GM12801 (cell line): ENCODE results near the gene CRYBA4.

ENCODE experiments used
- CTCF ChIP-seq: IDR thresholded peaks from one replicate; pipeline ENCODE4 v1.5.1; 2011; ENCODE audit warnings: control low read depth; ENCODE audit not compliant: insufficient read length; ENCODE audit errors: extremely low read depth

The CRYBA4 gene

GRCh38 chr22:26601726-26602125, 20.0 kb upstream of the CRYBA4 start:
- no peak for TF ChIP-seq CTCF

GRCh38 chr22:26602127-26602526, 19.6 kb upstream of the CRYBA4 start:
- no peak for TF ChIP-seq CTCF

- no peak for TF ChIP-seq CTCF
Observed at GRCh38 chr22:26604368-26604767, 17.4 kb upstream of the CRYBA4 start.

- TF ChIP-seq CTCF = no peak
Observed at GRCh38 chr22:26606611-26607010, 15.2 kb upstream of the CRYBA4 start.

GRCh38 chr22:26608129-26608528, 13.6 kb upstream of the CRYBA4 start:
- no peak for TF ChIP-seq CTCF

GRCh38 chr22:26609287-26609686, 12.5 kb upstream of the CRYBA4 start:
- no peak for TF ChIP-seq CTCF

GRCh38 chr22:26610072-26610958, 11.4 kb upstream of the CRYBA4 start:
- no peak for TF ChIP-seq CTCF

- TF ChIP-seq CTCF = no peak
Observed at GRCh38 chr22:26610996-26611395, 10.8 kb upstream of the CRYBA4 start.
